Stimulated activated CD4-positive, alpha-beta T cell treated with anti-CD3 and anti-CD28 coated beads, Interleukin-2, amount 100 ng/mL, for 4 hours (primary cell): ENCODE data around the gene PTPN21.

Experiments used
- DNase-seq: peaks from one replicate; pipeline ENCODE4 v3.0.0-alpha.2; 2020; ENCODE audit warnings: low read depth

PTPN21 gene

GRCh38 chr14:88554457-88555286 lies at the start of gene PTPN21:
TSS of gene PTPN21 (minus strand) at chr14:88555007. CDS start at chr14:88550417, 4,590 bp downstream.
- no peak for DNase-seq

- no peak for DNase-seq
These were observed 49.4 kb upstream of the PTPN21 start for GRCh38 chr14:88604212-88604611.

GRCh38 chr14:88599761-88600439 lies 45.1 kb upstream of the PTPN21 start:
- DNase-seq, result no peak

- DNase-seq, result no peak
These were observed 44.5 kb upstream of the PTPN21 start for GRCh38 chr14:88599326-88599725.

- DNase-seq, result no peak
These were observed 43.4 kb upstream of the PTPN21 start for GRCh38 chr14:88598097-88598675.

GRCh38 chr14:88597601-88598000 lies 42.8 kb upstream of the PTPN21 start:
- no peak for DNase-seq

- no peak for DNase-seq
These were observed 42.2 kb upstream of the PTPN21 start for GRCh38 chr14:88597038-88597437.

GRCh38 chr14:88592031-88592430 lies 37.2 kb upstream of the PTPN21 start:
- DNase-seq, result no peak

GRCh38 chr14:88590173-88590572 lies 35.4 kb upstream of the PTPN21 start:
- DNase-seq, result no peak

GRCh38 chr14:88588081-88588480 lies 33.3 kb upstream of the PTPN21 start:
- DNase-seq, result no peak

- DNase-seq, result no peak
These were observed 29.6 kb upstream of the PTPN21 start for GRCh38 chr14:88584451-88584850.

GRCh38 chr14:88576222-88576621 lies 21.4 kb upstream of the PTPN21 start:
- DNase-seq, result no peak

GRCh38 chr14:88572117-88572516 lies 17.3 kb upstream of the PTPN21 start:
- DNase-seq, result no peak

- DNase-seq, result no peak
These were observed 13.4 kb upstream of the PTPN21 start for GRCh38 chr14:88568196-88568595.

- no peak for DNase-seq
These were observed 10.6 kb upstream of the PTPN21 start for GRCh38 chr14:88565427-88565826.

- no peak for DNase-seq
These were observed 9.0 kb upstream of the PTPN21 start for GRCh38 chr14:88563845-88564244.

- peak; percentile 82 for DNase-seq
These were observed 8.3 kb upstream of the PTPN21 start, which contains the start of gene ZC3H14 for GRCh38 chr14:88562831-88563686. TSS of gene ZC3H14 (plus strand) at chr14:88563037. CDS start at chr14:88563134, 97 bp downstream.

- no peak for DNase-seq
These were observed 7.7 kb upstream of the PTPN21 start for GRCh38 chr14:88562532-88562830.

- no peak for DNase-seq
These were observed 5.0 kb upstream of the PTPN21 start for GRCh38 chr14:88559852-88560251.

- DNase-seq, result no peak
These were observed 1.8 kb upstream of the PTPN21 start for GRCh38 chr14:88556581-88556980.

- no peak for DNase-seq
These were observed 836 bp downstream of the PTPN21 start for GRCh38 chr14:88553886-88554456.

- DNase-seq, result no peak
These were observed 1.9 kb downstream of the PTPN21 start for GRCh38 chr14:88552876-88553275.
